IPS-NIHi7 (cell line): ENCODE data around the gene PLXNA4.
"Not testable (repeated sequence)": the region's sequence is repeated elsewhere in the genome, so short reads cannot be mapped to it uniquely, and the experiment has no call there.

Source experiments
- DNase-seq: peaks from one replicate; pipeline ENCODE4 v3.0.0; 2012; ENCODE audit warnings: mixed read lengths; ENCODE audit errors: extremely low spot score

Gene PLXNA4

GRCh38 chr7:132177708-132178401, 398.4 kb downstream of the PLXNA4 start:
- no peak for DNase-seq

- DNase-seq = no peak
Observed at GRCh38 chr7:132176719-132177118, 399.6 kb downstream of the PLXNA4 start.

- DNase-seq = no peak
Observed at GRCh38 chr7:132171130-132171576, 405.1 kb downstream of the PLXNA4 start.

- DNase-seq = peak; percentile 37
Observed at GRCh38 chr7:132169730-132170129, 406.5 kb downstream of the PLXNA4 start.

GRCh38 chr7:132168239-132168638, 408.0 kb downstream of the PLXNA4 start:
- DNase-seq = no peak

- DNase-seq = not testable (repeated sequence)
Observed at GRCh38 chr7:132165695-132166094, 410.6 kb downstream of the PLXNA4 start.

GRCh38 chr7:132164558-132165125, 411.6 kb downstream of the PLXNA4 start:
- no peak for DNase-seq

GRCh38 chr7:132162556-132163144, 413.6 kb downstream of the PLXNA4 start:
- DNase-seq = peak; percentile 64

- DNase-seq = no peak
Observed at GRCh38 chr7:132161976-132162375, 414.3 kb downstream of the PLXNA4 start.

GRCh38 chr7:132161533-132161915, 414.7 kb downstream of the PLXNA4 start:
- no peak for DNase-seq

- no peak for DNase-seq
Observed at GRCh38 chr7:132160611-132161532, 415.4 kb downstream of the PLXNA4 start.

GRCh38 chr7:132158841-132159240, 417.4 kb downstream of the PLXNA4 start:
- DNase-seq = no peak

GRCh38 chr7:132158166-132158565, 418.1 kb downstream of the PLXNA4 start:
- DNase-seq = no peak

GRCh38 chr7:132155715-132156114, 420.6 kb downstream of the PLXNA4 start:
- no peak for DNase-seq

- DNase-seq = no peak
Observed at GRCh38 chr7:132154695-132155471, 421.4 kb downstream of the PLXNA4 start.

GRCh38 chr7:132154248-132154647, 422.0 kb downstream of the PLXNA4 start:
- DNase-seq = no peak

GRCh38 chr7:132152131-132152889, 424.0 kb downstream of the PLXNA4 start:
- no peak for DNase-seq

GRCh38 chr7:132150711-132151110, 425.6 kb downstream of the PLXNA4 start:
- DNase-seq = no peak

- DNase-seq = no peak
Observed at GRCh38 chr7:132149436-132150304, 426.6 kb downstream of the PLXNA4 start.

- no peak for DNase-seq
Observed at GRCh38 chr7:132148876-132149275, 427.4 kb downstream of the PLXNA4 start.
